ENCODE data around the gene ABI3BP.
"Not testable (repeated sequence)": the region's sequence is repeated elsewhere in the genome, so short reads cannot be mapped to it uniquely, and the experiment has no call there.

Gene ABI3BP

GRCh38 chr3:100947119-100947518 lies 46.1 kb downstream of the ABI3BP start:
- H3K9me3 ChIP-seq (ENCODE audit: insufficient read depth, low read length), result no peaks in the 10 kb centered on the region
- H3K27ac ChIP-seq (ENCODE audit: low read depth, low read length), result no peak overlapping the region
- H3K27me3 ChIP-seq (ENCODE audit: low read length), result no peaks in the 10 kb centered on the region
- TF ChIP-seq EZH2phosphoT487 (conservative IDR thresholded peaks at IDR 0.05; ENCODE audit: low read length) (no peak), CTCF (IDR thresholded peaks at IDR 0.05; ENCODE audit: insufficient read depth, low read length, poor library complexity, severe bottlenecking) (no peak)
- H3K36me3 ChIP-seq (ENCODE audit: low read length), result no peaks in the 10 kb centered on the region
- no peak overlapping the region for H3K9ac ChIP-seq (ENCODE audit: low read length)
- no peak overlapping the region for H2AFZ ChIP-seq (ENCODE audit: low read depth, low read length, severe bottlenecking)
- no peaks in the 10 kb centered on the region for H4K20me1 ChIP-seq (ENCODE audit: low read depth, low read length)
- H3K4me3 ChIP-seq (ENCODE audit: insufficient read depth, low read length, poor library complexity, severe bottlenecking), result no peak overlapping the region
- H3F3A ChIP-seq (ENCODE audit: insufficient read depth), result no peaks in the 10 kb centered on the region
- H3K9me2 ChIP-seq (replicated peaks; ENCODE audit: insufficient read depth, low read length), result no peaks in the 10 kb centered on the region
- no peaks in the 10 kb centered on the region for H3K79me2 ChIP-seq (ENCODE audit: insufficient read depth, low read length)
- H3K4me2 ChIP-seq (ENCODE audit: low read depth, low read length, poor library complexity, severe bottlenecking), result no peak overlapping the region

GRCh38 chr3:100946096-100946495 lies 47.1 kb downstream of the ABI3BP start:
- not testable (repeated sequence) for H3K9me3 ChIP-seq (ENCODE audit: insufficient read depth, low read length); H3F3A ChIP-seq (ENCODE audit: insufficient read depth); H3K9ac ChIP-seq (ENCODE audit: low read length); H3K27ac ChIP-seq (ENCODE audit: low read depth, low read length); H2AFZ ChIP-seq (ENCODE audit: low read depth, low read length, severe bottlenecking); H3K79me2 ChIP-seq (ENCODE audit: insufficient read depth, low read length); H3K36me3 ChIP-seq (ENCODE audit: low read length); H3K4me2 ChIP-seq (ENCODE audit: low read depth, low read length, poor library complexity, severe bottlenecking); H4K20me1 ChIP-seq (ENCODE audit: low read depth, low read length); H3K9me2 ChIP-seq (replicated peaks; ENCODE audit: insufficient read depth, low read length); H3K27me3 ChIP-seq (ENCODE audit: low read length); H3K4me3 ChIP-seq (ENCODE audit: insufficient read depth, low read length, poor library complexity, severe bottlenecking)

- Histone ChIP-seq H4K20me1 (ENCODE audit: low read depth, low read length) (no peaks in the 10 kb centered on the region), H3K27me3 (ENCODE audit: low read length) (no peaks in the 10 kb centered on the region), H3K9me3 (ENCODE audit: insufficient read depth, low read length) (no peaks in the 10 kb centered on the region), H3K4me3 (ENCODE audit: insufficient read depth, low read length, poor library complexity, severe bottlenecking) (no peak overlapping the region), H2AFZ (ENCODE audit: low read depth, low read length, severe bottlenecking) (no peak overlapping the region), H3K36me3 (ENCODE audit: low read length) (no peaks in the 10 kb centered on the region), H3K27ac (ENCODE audit: low read depth, low read length) (no peak overlapping the region), H3K79me2 (ENCODE audit: insufficient read depth, low read length) (no peaks in the 10 kb centered on the region), H3K4me2 (ENCODE audit: low read depth, low read length, poor library complexity, severe bottlenecking) (no peak overlapping the region), H3K9me2 (replicated peaks; ENCODE audit: insufficient read depth, low read length) (no peaks in the 10 kb centered on the region), H3K9ac (ENCODE audit: low read length) (no peak overlapping the region), H3F3A (ENCODE audit: insufficient read depth) (no peaks in the 10 kb centered on the region)
- no peak for TF ChIP-seq CTCF (IDR thresholded peaks at IDR 0.05; ENCODE audit: insufficient read depth, low read length, poor library complexity, severe bottlenecking)
- no peak for TF ChIP-seq EZH2phosphoT487 (conservative IDR thresholded peaks at IDR 0.05; ENCODE audit: low read length)
Measured at GRCh38 chr3:100941451-100941850, 51.8 kb downstream of the ABI3BP start.

- H3K4me3 ChIP-seq (ENCODE audit: insufficient read depth, low read length, poor library complexity, severe bottlenecking), result no peak overlapping the region
- H3K9me3 ChIP-seq (ENCODE audit: insufficient read depth, low read length), result no peaks in the 10 kb centered on the region
- H3K79me2 ChIP-seq (ENCODE audit: insufficient read depth, low read length), result no peaks in the 10 kb centered on the region
- H3K9ac ChIP-seq (ENCODE audit: low read length), result no peak overlapping the region
- H3K4me2 ChIP-seq (ENCODE audit: low read depth, low read length, poor library complexity, severe bottlenecking), result no peak overlapping the region
- H4K20me1 ChIP-seq (ENCODE audit: low read depth, low read length), result no peaks in the 10 kb centered on the region
- no peaks in the 10 kb centered on the region for H3F3A ChIP-seq (ENCODE audit: insufficient read depth)
- no peak overlapping the region for H2AFZ ChIP-seq (ENCODE audit: low read depth, low read length, severe bottlenecking)
- H3K9me2 ChIP-seq (replicated peaks; ENCODE audit: insufficient read depth, low read length), result no peaks in the 10 kb centered on the region
- no peak overlapping the region for H3K27ac ChIP-seq (ENCODE audit: low read depth, low read length)
- no peaks in the 10 kb centered on the region for H3K27me3 ChIP-seq (ENCODE audit: low read length)
- no peaks in the 10 kb centered on the region for H3K36me3 ChIP-seq (ENCODE audit: low read length)
- TF ChIP-seq EZH2phosphoT487 (conservative IDR thresholded peaks at IDR 0.05; ENCODE audit: low read length) (no peak), CTCF (IDR thresholded peaks at IDR 0.05; ENCODE audit: insufficient read depth, low read length, poor library complexity, severe bottlenecking) (no peak)
Measured at GRCh38 chr3:100941041-100941440, 52.2 kb downstream of the ABI3BP start.

All from SU-DHL-6 (cell line).